Fibroblast of skin of scalp (primary cell): Measurements from ENCODE around the gene NAV3.

ENCODE experiments used
- DNase-seq: peaks from one replicate; pipeline ENCODE4 v3.0.0-alpha.2; 2013

Gene NAV3

DNA sequence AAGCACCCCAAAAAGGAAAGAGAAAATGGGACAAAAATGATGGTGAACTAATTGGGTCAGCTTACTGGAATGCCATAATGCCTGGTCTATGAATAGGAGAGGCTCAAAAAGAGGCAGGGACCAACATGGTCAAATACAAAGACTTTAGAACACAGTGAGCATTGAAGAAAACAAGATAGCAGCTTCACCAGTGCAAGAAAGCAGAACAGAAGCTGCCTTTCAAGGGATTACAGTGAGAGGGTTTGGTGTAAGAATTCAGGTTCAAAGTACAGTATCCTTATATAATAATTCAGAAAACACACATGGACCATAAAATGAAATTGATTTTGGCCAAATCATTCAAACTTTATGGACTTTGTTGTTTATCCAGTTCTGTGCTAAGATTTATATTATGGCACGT lies 162.1 kb downstream of the NAV3 start:
- DNase-seq, result no peak

- DNase-seq, result no peak
Observed at GRCh38 chr12:77993658-77994057, 163.0 kb downstream of the NAV3 start.

- DNase-seq, result peak; percentile 63
Observed at GRCh38 chr12:77995436-77996167, 164.9 kb downstream of the NAV3 start.

- DNase-seq, result no peak
Observed at GRCh38 chr12:77996670-77997069, 166.0 kb downstream of the NAV3 start.

DNA sequence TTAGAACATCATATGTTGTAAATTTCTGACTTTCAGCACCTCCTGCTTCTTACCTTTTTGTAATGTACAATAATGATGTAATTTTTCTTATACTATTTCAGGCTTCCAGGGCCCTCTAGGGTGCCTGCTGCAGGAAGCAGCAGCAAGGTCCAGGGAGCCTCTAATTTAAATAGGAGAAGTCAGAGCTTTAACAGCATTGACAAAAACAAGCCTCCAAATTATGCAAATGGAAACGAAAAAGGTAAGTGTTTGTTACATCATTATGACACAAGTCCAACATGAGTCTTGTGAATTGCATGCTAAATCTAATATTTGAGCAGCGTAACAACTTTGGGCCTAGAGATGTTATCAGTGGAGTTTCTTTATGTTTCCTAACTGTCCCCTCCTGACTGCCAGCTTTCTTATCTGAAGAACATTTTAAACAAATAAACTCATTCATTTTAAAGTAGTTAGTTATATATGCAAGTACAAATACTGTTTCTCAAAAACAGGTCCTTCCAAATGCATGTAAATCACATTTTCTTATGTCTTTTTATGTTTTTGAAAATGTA lies 167.6 kb downstream of the NAV3 start:
- DNase-seq, result no peak

GRCh38 chr12:77999074-77999715 lies 168.5 kb downstream of the NAV3 start:
- no peak for DNase-seq

DNA sequence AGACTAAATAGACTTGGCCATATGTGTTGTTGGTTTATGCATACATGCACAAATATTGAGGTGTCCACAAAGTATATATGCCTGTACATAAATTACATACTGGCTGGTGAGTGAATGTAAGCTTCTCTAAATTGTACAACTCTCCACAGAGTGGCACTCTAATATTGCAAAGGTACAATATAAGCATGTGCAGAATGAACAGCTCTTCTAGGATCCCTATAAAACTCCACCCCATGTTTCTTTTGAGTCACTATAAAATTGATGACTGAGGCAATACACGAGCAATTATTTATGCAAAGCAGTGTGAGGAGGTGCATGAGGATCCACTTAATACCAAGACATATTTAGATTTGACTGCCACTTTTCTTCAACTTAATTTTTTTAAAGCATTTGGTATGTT lies 172.2 kb downstream of the NAV3 start:
- peak; percentile 7 for DNase-seq

DNA sequence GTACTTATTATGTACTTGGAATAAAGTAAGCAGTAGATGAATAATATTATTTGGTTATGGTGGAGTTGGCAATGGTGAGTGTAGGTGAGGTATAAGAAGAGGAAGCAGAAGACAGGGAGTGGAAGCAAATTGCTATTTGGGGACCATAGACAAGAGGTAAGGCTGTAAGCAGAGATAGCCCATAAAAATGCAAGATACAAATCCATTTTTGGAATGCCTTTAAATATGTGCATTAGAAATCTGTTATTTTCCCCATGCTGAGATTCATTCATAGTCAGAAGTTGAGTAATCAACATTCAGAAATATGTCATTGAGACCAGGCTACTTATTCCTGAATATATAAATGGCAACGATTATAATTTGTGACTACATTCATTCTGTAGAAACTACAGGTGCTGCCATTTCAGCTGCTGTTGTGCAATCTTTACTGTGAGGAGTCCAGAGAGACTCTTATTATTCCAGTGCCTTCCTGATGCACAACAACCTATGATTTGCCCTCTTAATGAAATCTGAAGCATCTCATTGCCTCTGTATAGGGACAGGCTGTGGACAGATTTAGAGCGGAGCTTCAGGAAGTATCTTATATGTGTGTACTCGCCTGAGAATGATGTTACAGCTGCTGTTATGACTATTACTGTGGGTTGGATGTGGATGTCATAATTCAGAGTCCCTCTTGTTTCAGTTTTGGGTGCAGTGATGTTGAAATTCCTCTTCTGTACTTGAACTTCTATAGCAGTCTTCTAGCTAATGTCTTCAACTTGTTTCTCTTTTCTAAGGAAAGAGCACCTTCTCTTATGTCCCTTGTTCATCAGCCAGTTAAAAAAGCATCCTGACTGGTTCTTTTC lies 173.8 kb downstream of the NAV3 start:
- DNase-seq, result no peak

DNA sequence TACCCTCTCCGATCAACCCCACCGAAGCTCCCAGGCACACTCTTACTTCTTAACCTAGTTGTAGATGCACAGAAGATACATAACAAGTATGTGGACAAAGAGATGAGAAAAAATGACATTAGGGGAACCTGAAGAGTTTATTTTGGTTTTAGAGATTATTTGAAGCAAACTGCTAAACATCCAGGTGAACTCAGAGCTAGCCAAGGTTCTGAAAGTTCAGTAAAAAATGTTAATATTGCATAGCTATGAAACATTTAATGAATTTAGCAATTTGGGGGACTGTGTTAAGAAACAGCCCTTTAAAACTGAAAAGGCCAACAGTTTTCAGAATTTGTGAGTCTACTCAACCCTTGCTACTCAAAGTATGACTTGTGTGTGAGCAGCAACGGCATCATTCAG lies 174.4 kb downstream of the NAV3 start:
- no peak for DNase-seq

- no peak for DNase-seq
Observed at GRCh38 chr12:78007173-78007572, 176.5 kb downstream of the NAV3 start.

DNA sequence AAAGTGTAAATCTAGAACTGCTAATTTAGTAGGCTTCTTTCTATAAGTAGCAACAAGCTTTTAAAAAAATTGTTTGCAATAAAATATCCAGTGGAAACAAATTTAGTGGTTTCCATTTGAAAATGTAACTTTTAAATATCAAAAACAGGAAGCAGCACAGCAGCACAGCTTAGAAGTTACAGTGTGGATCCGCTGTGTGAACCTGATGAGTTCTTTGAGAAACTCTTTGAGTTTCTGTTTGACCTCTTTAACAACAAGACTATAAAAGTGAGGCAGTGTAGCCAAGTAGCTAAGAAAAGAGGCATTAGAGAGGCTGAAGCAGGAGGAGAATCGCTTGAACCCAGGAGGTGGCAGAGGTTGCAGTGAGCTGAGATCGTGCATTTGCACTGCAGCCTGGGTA lies 178.3 kb downstream of the NAV3 start:
- DNase-seq, result no peak

- DNase-seq, result peak; percentile 52
Observed at GRCh38 chr12:78018171-78018910, 187.6 kb downstream of the NAV3 start.

DNA sequence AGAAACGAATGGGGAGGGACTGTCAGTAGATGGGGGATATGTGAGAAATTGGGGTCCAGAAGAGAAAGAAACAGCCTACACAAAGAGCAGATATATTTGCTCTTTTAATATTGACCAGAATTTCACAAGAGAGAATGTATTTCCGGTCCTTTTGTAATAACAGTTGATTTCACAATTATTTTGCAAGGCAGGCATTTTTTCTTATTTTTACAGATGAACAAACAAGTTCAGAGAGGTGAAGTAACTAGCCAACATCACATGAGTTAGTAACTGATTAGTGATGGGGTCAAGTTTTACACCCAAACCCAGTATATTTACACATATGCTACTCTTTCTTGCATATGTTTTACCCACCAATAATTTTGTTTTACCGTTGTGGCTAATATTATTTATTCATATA lies 188.2 kb downstream of the NAV3 start:
- no peak for DNase-seq

DNA sequence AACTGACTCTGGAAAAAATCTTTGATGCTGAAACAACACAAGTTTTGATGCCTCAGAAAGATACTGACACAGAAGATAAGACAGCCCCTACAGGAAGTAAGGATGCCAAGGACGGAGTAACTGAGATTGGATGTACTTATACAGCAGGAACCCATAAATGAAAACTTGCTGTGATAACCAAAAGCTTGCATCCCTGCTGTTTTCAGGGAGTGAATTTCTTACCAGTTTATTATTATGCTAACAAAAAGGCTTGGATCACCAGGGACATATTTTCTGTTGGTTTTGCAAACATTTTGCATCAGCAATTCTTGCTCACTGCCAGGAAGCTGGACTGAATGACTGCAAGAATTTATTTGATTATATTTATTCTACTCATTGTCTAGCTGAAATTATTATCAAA lies 197.7 kb downstream of the NAV3 start:
- no peak for DNase-seq

- DNase-seq, result peak; percentile 52
Observed at GRCh38 chr12:78034025-78034424, 203.3 kb downstream of the NAV3 start.

DNA sequence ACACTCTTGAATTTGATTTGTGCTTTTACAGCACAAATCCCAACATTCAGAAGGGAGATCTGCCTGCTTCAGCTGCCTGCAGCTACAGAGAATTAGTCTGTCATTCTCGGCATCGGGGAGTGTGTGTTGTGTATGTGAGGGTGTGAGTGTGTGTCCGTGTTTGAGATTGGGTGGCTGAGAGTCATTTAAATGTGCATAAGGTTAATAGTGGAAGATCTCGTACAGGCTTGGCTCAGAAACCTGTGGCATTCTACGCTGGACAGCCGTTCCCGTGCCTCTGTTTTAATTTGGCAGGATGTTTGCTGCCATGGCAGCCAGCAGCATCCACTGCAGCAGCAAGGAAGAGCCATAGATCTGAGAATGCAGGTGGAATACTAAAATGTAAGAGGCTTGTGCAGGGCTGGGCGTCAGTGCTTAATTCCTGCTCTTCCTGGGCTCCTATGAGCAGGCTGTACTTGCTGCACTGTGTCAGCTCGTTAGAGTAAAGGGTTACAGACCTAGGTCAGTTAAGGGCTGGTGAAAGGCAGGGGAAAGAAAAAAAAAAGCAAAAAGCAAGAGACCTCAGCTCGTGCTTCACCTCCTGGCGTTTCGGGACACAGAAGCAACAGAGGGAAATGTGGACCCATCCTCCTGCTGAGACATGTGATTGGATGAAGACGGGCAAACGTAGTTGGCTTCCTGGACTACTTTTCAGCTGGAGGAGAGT lies 205.4 kb downstream of the NAV3 start:
- DNase-seq, result no peak

DNA sequence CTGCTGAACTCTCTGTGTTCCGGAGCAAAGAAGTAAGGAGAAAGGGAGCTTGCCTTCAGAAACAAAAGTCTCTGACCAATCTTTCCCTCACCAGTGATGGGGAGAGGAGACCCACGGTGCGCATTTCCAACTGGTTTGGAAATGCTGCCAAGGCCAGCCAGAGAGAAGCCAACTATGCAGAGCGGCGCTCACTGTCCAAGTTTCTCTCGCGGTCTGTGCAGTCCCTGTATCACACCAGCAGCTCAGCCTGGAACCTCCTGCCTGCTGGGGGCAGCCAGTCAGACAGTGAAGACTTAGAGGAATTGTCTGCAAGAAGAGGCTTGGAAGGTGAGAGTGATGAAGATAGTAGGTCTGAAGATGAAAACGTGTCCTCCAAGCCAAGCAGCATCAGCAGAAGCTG lies 206.2 kb downstream of the NAV3 start:
- no peak for DNase-seq

- DNase-seq, result no peak
Observed at GRCh38 chr12:78037707-78038106, 207.0 kb downstream of the NAV3 start.

DNA sequence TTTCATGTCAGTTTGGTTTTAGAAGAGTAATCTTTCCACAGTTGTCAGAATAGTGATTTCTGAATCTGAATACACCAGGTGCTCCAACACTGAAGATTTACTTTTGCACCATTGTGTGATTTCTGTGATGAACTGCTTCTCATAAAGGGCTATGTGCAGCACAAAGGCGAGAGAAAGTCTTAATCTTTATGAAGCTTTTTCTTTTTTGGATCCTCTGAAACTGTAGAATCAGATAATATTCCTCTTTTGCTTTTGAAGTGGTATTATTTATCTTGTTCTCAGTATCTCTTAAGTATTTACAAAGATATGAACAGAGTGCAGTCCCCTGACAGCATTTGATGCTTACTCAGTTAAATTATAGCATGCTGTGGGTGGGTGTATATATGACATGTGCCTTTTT lies 207.8 kb downstream of the NAV3 start:
- DNase-seq, result no peak

- DNase-seq, result peak; percentile 17
Observed at GRCh38 chr12:78038986-78039385, 208.3 kb downstream of the NAV3 start.

- DNase-seq, result no peak
Observed at GRCh38 chr12:78040111-78040510, 209.4 kb downstream of the NAV3 start.

DNA sequence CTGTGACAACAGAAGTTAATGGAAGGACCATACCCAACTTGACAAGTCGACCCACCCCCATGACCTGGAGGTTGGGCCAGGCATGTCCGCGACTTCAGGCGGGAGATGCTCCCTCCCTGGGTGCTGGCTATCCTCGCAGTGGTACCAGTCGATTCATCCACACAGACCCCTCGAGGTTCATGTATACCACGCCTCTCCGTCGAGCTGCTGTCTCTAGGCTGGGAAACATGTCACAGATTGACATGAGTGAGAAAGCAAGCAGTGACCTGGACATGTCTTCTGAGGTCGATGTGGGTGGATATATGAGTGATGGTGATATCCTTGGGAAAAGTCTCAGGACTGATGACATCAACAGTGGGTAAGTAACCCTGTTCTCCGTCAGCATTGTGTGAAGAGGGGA lies 220.1 kb downstream of the NAV3 start:
- no peak for DNase-seq
